Stimulated activated CD4-positive, alpha-beta T cell treated with anti-CD3 and anti-CD28 coated beads, Interleukin-2, amount 100 ng/mL, for 4 hours (primary cell): Measurements from ENCODE around the gene METTL6.
"Not testable (repeated sequence)": the region's sequence is repeated elsewhere in the genome, so short reads cannot be mapped to it uniquely, and the experiment has no call there.

ENCODE experiments used
- DNase-seq: peaks from one replicate; pipeline ENCODE4 v3.0.0-alpha.2; 2020; ENCODE audit warnings: low read depth

Gene METTL6

GRCh38 chr3:15403495-15403894 lies 23.8 kb downstream of the METTL6 start:
- DNase-seq, result no peak

GRCh38 chr3:15401936-15402335 lies 25.4 kb downstream of the METTL6 start:
- no peak for DNase-seq

GRCh38 chr3:15399970-15400369 lies 27.4 kb downstream of the METTL6 start:
- DNase-seq, result no peak

GRCh38 chr3:15398731-15399133 lies 28.6 kb downstream of the METTL6 start:
- DNase-seq, result not testable (repeated sequence)

GRCh38 chr3:15393252-15393651 lies 34.1 kb downstream of the METTL6 start:
- DNase-seq, result not testable (repeated sequence)

GRCh38 chr3:15391007-15391406 lies 36.3 kb downstream of the METTL6 start:
- no peak for DNase-seq

GRCh38 chr3:15390460-15390859 lies 36.9 kb downstream of the METTL6 start:
- no peak for DNase-seq

GRCh38 chr3:15388335-15388734 lies 39.0 kb downstream of the METTL6 start:
- DNase-seq, result not testable (repeated sequence)

GRCh38 chr3:15387735-15388134 lies 39.6 kb downstream of the METTL6 start:
- no peak for DNase-seq

GRCh38 chr3:15387171-15387581 lies 40.2 kb downstream of the METTL6 start:
- DNase-seq, result no peak

- DNase-seq, result not testable (repeated sequence)
These were observed 40.7 kb downstream of the METTL6 start for GRCh38 chr3:15386654-15386955.

- DNase-seq, result no peak
These were observed 41.3 kb downstream of the METTL6 start for GRCh38 chr3:15385901-15386653.

GRCh38 chr3:15385238-15385695 lies 42.1 kb downstream of the METTL6 start:
- not testable (repeated sequence) for DNase-seq

GRCh38 chr3:15384510-15385237 lies 42.7 kb downstream of the METTL6 start:
- DNase-seq, result no peak

- no peak for DNase-seq
These were observed 44.9 kb downstream of the METTL6 start for GRCh38 chr3:15382405-15382923.

GRCh38 chr3:15380980-15381890 lies 46.1 kb downstream of the METTL6 start:
- no peak for DNase-seq

GRCh38 chr3:15377961-15378791 lies 49.2 kb downstream of the METTL6 start:
- DNase-seq, result peak; percentile 92

- DNase-seq, result no peak
These were observed 51.8 kb downstream of the METTL6 start for GRCh38 chr3:15375461-15376000.

- no peak for DNase-seq
These were observed 54.4 kb downstream of the METTL6 start for GRCh38 chr3:15372918-15373317.

GRCh38 chr3:15368561-15369135 lies 58.7 kb downstream of the METTL6 start:
- DNase-seq, result no peak

GRCh38 chr3:15367059-15367458 lies 60.3 kb downstream of the METTL6 start:
- DNase-seq, result no peak
